DMS153 (cell line): ENCODE measurements around the gene PMPCA.

ENCODE experiments used
- DNase-seq: peaks from one replicate; lab custom pipeline; 2025; lab: John Stamatoyannopoulos, UW

PMPCA gene

GRCh38 chr9:136410500-136411287 is at the start of gene PMPCA, which contains the start of gene ENTR1:
Gene PMPCA (plus strand): TSS chr9:136410658. CDS start chr9:136410669, 11 bp downstream.
Gene ENTR1 (minus strand): TSS chr9:136410614. CDS start chr9:136410397, 217 bp downstream.
- peak; percentile 71 for DNase-seq

GRCh38 chr9:136361047-136361753 is 49.3 kb upstream of the PMPCA start:
- peak; percentile 31 for DNase-seq

GRCh38 chr9:136361754-136362449 is 48.6 kb upstream of the PMPCA start:
- no peak for DNase-seq

GRCh38 chr9:136362450-136362784 is 48.0 kb upstream of the PMPCA start:
- DNase-seq: no peak

GRCh38 chr9:136363106-136363948 is 47.1 kb upstream of the PMPCA start, which contains the start of gene DNLZ:
Gene DNLZ (minus strand): TSS chr9:136363744. CDS start chr9:136363714, 30 bp downstream.
- DNase-seq: peak; percentile 82

- DNase-seq: peak; percentile 52
These were observed 46.3 kb upstream of the PMPCA start for GRCh38 chr9:136363949-136364748.

GRCh38 chr9:136364942-136365774 is 45.3 kb upstream of the PMPCA start:
- DNase-seq: no peak

GRCh38 chr9:136365775-136366222 is 44.7 kb upstream of the PMPCA start:
- DNase-seq: no peak

- DNase-seq: no peak
These were observed 43.6 kb upstream of the PMPCA start for GRCh38 chr9:136366826-136367225.

GRCh38 chr9:136367296-136368145 is 42.9 kb upstream of the PMPCA start:
- DNase-seq: no peak

GRCh38 chr9:136368190-136368589 is 42.3 kb upstream of the PMPCA start:
- DNase-seq: no peak

GRCh38 chr9:136370037-136370436 is 40.4 kb upstream of the PMPCA start:
- DNase-seq: no peak

- DNase-seq: no peak
These were observed 39.5 kb upstream of the PMPCA start for GRCh38 chr9:136370687-136371532.

GRCh38 chr9:136371533-136371880 is 39.0 kb upstream of the PMPCA start:
- no peak for DNase-seq

- no peak for DNase-seq
These were observed 38.5 kb upstream of the PMPCA start for GRCh38 chr9:136372006-136372405.

- no peak for DNase-seq
These were observed 37.7 kb upstream of the PMPCA start for GRCh38 chr9:136372561-136373299.
